Measurements from ENCODE around the gene TMEM184A.

Gene TMEM184A

DNA sequence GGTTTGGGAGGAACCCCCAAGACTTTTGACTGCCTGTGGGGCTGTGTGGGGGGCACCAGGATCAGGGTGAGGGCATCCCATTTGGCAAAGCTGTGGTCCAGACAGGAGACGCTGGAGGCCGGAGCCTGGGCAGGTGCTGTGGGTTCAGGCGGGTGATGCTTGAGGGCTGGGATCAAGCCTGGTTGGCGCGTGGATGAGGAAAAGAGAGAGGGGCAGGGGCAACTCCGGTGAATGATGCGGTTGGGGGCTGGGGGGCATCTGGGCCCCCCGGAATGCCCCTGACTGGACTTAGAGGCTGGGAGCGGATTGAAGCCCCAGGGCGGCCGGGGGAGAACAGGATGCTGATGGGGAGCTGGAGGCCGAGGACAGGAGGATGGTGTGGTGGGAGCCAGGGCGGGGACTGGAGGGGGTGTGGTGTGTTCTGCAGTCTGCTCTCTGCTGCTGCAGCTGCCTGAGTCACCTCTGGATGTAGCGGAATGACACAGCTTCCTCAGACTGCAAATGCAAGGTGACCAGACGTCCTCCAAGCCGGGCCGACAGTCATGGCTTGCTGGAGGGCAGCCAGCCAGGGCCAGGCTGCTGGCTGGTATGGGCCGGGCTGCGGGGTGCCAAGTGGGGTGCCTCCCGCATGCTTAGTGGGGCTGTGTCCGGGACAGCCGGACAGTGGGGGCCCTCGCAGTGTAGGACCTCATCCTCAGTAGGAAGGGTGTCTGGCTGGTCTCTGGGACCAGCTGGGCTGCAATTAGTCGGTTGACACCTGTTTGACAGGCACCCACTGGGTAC is 22.3 kb downstream of the TMEM184A start:
- no peak overlapping the region for H3K4me3 ChIP-seq (ENCODE audit: low read length)
- H3K9ac ChIP-seq (ENCODE audit: low read depth, low read length): 0 out of 2 replicates have a peak overlapping the region, but pooled peaks have one; percentile 21
- no peak overlapping the region for H3K27ac ChIP-seq (ENCODE audit: low read length)
- H3K27me3 ChIP-seq (ENCODE audit: insufficient read depth, low read length): no peaks in the 10 kb centered on the region
- peaks cover 22% of the 10 kb centered on the region for H3K4me1 ChIP-seq (ENCODE audit: insufficient read depth, low read length)
- H3K36me3 ChIP-seq (ENCODE audit: insufficient read depth, low read depth, low read length): no peaks in the 10 kb centered on the region
- no peaks in the 10 kb centered on the region for H3K9me3 ChIP-seq (ENCODE audit: insufficient read depth, low read depth, low read length)

- Histone ChIP-seq H3K36me3 (ENCODE audit: insufficient read depth, low read depth, low read length) (no peaks in the 10 kb centered on the region), H3K9me3 (ENCODE audit: insufficient read depth, low read depth, low read length) (no peaks in the 10 kb centered on the region), H3K4me1 (ENCODE audit: insufficient read depth, low read length) (peaks cover 22% of the 10 kb centered on the region), H3K4me3 (ENCODE audit: low read length) (no peak overlapping the region), H3K27ac (ENCODE audit: low read length) (no peak overlapping the region), H3K9ac (ENCODE audit: low read depth, low read length) (0 out of 2 replicates have a peak overlapping the region, but pooled peaks have one; percentile 21), H3K27me3 (ENCODE audit: insufficient read depth, low read length) (no peaks in the 10 kb centered on the region)
Observed at GRCh38 chr7:1533255-1533546, 22.8 kb downstream of the TMEM184A start.

DNA sequence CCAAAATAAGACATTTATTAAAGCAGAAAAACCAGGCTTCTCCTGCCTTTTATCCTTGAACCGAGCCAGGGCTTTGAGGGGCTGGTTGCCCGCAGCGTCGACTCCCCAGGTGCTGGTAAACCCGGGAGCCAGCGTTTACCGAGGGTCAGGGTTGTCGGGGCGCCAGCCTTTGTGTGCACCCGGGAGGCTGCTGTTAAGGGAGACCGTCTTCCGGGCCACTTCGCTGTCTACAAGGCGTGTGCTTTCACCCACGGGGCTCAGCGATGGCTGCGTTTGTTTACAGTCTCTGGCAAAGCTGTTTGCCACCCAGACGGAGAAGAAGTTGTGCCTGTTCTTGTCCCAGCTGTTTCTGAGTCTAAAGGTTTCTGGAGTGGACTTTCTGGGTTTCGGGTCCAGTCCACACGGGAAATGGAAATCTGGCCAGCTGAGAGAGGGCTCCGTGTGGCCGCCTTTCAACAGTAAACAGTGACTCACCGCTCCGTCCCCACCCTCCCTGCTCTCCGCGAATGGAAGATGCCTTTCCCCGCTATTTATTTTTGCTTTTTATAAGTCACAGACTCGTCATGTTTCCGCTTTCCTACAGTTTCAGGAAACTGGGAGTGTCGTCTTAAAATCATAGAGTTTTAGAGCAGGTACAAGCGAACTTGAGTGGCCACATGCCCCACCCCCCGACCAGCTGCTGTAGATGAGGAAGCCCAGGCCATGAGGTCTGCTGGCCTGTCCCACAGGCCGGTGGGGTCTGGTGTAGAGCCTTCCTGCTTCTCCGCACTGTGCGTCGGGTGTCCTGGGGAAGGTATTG is 23.4 kb downstream of the TMEM184A start:
- Histone ChIP-seq H3K4me1 (ENCODE audit: insufficient read depth, low read length) (peaks cover 19% of the 10 kb centered on the region), H3K27ac (ENCODE audit: low read length) (no peak overlapping the region), H3K9ac (ENCODE audit: low read depth, low read length) (0 out of 2 replicates have a peak overlapping the region, but pooled peaks have one; percentile 21)

GRCh38 chr7:1531979-1532455 is 24.0 kb downstream of the TMEM184A start:
- no peak overlapping the region for H3K9ac ChIP-seq (ENCODE audit: low read depth, low read length)
- H3K4me3 ChIP-seq (ENCODE audit: low read length): peak overlapping the region; percentile 51
- H3K27me3 ChIP-seq (ENCODE audit: insufficient read depth, low read length): no peaks in the 10 kb centered on the region
- H3K4me1 ChIP-seq (ENCODE audit: insufficient read depth, low read length): peaks cover 15% of the 10 kb centered on the region
- H3K36me3 ChIP-seq (ENCODE audit: insufficient read depth, low read depth, low read length): no peaks in the 10 kb centered on the region
- H3K9me3 ChIP-seq (ENCODE audit: insufficient read depth, low read depth, low read length): no peaks in the 10 kb centered on the region
- H3K27ac ChIP-seq (ENCODE audit: low read length): no peak overlapping the region

More for the DNA sequence above, 23.4 kb downstream of the TMEM184A start:
- Histone ChIP-seq H3K4me3 (ENCODE audit: low read length) (peak overlapping the region; percentile 51), H3K9me3 (ENCODE audit: insufficient read depth, low read depth, low read length) (no peaks in the 10 kb centered on the region), H3K27me3 (ENCODE audit: insufficient read depth, low read length) (no peaks in the 10 kb centered on the region), H3K36me3 (ENCODE audit: insufficient read depth, low read depth, low read length) (no peaks in the 10 kb centered on the region)

GRCh38 chr7:1531263-1531978 is 24.6 kb downstream of the TMEM184A start:
- Histone ChIP-seq H3K36me3 (ENCODE audit: insufficient read depth, low read depth, low read length) (no peaks in the 10 kb centered on the region), H3K9ac (ENCODE audit: low read depth, low read length) (no peak overlapping the region), H3K27me3 (ENCODE audit: insufficient read depth, low read length) (no peaks in the 10 kb centered on the region), H3K4me3 (ENCODE audit: low read length) (peak overlapping the region; percentile 51), H3K4me1 (ENCODE audit: insufficient read depth, low read length) (peaks cover 9% of the 10 kb centered on the region), H3K27ac (ENCODE audit: low read length) (no peak overlapping the region), H3K9me3 (ENCODE audit: insufficient read depth, low read depth, low read length) (no peaks in the 10 kb centered on the region)

GRCh38 chr7:1530946-1531262 is 25.1 kb downstream of the TMEM184A start:
- Histone ChIP-seq H3K9me3 (ENCODE audit: insufficient read depth, low read depth, low read length) (no peaks in the 10 kb centered on the region), H3K27ac (ENCODE audit: low read length) (no peak overlapping the region)

DNA sequence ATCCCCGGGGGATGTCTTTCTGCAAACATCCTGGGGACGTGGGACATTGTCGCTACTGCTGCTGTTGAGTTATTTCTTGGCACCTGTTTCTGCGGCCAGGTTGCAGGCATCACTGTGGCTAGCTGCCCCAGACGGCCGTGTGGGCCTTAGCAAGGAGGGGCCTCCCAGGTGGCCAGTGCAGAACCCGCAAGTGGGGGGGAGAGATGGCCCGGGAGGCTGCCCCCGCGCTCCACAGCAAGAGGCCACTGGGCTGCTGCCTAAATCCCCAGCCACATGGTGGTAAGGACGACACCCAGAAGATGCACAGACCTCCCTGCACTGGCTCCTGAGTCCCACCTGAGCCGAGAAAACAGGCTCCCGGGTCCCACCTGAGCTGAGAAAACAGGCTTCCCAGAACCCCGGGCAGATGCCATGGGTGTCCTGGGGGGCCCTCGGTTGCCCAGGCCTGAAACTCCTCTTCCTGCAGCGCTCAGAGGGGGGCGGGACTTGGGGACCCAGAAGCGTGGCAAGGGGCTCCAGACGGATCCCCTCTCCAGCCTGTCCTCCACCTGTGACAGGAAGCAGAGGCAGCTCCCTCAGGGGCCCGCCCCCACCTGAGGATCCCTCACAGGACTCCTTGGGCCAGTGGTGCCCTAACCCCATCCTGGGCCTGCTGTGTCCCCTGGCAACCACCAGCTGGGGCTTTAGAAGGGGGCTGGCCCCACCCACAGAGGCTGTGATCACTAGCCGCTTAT is 26.5 kb downstream of the TMEM184A start:
- peaks cover 8% of the 10 kb centered on the region for H3K4me1 ChIP-seq (ENCODE audit: insufficient read depth, low read length)
- H3K4me3 ChIP-seq (ENCODE audit: low read length): peak overlapping the region; percentile 57; the same call in 1 of the 2 replicates
- no peaks in the 10 kb centered on the region for H3K9me3 ChIP-seq (ENCODE audit: insufficient read depth, low read depth, low read length)
- no peaks in the 10 kb centered on the region for H3K27me3 ChIP-seq (ENCODE audit: insufficient read depth, low read length)
- no peak overlapping the region for H3K27ac ChIP-seq (ENCODE audit: low read length)
- H3K9ac ChIP-seq (ENCODE audit: low read depth, low read length): no peak overlapping the region
- no peaks in the 10 kb centered on the region for H3K36me3 ChIP-seq (ENCODE audit: insufficient read depth, low read depth, low read length)

More at GRCh38 chr7:1530946-1531262, 25.1 kb downstream of the TMEM184A start:
- Histone ChIP-seq H3K27me3 (ENCODE audit: insufficient read depth, low read length) (no peaks in the 10 kb centered on the region), H3K4me3 (ENCODE audit: low read length) (peak overlapping the region; percentile 51; the same call in 1 of the 2 replicates), H3K9ac (ENCODE audit: low read depth, low read length) (no peak overlapping the region), H3K36me3 (ENCODE audit: insufficient read depth, low read depth, low read length) (no peaks in the 10 kb centered on the region), H3K4me1 (ENCODE audit: insufficient read depth, low read length) (peaks cover 8% of the 10 kb centered on the region)

GRCh38 chr7:1526271-1526754 is 29.7 kb downstream of the TMEM184A start:
- no peaks in the 10 kb centered on the region for H3K27me3 ChIP-seq (ENCODE audit: insufficient read depth, low read length)
- no peak overlapping the region for H3K27ac ChIP-seq (ENCODE audit: low read length)
- H3K9me3 ChIP-seq (ENCODE audit: insufficient read depth, low read depth, low read length): no peaks in the 10 kb centered on the region
- no peaks in the 10 kb centered on the region for H3K36me3 ChIP-seq (ENCODE audit: insufficient read depth, low read depth, low read length)
- no peaks in the 10 kb centered on the region for H3K4me1 ChIP-seq (ENCODE audit: insufficient read depth, low read length)
- no peak overlapping the region for H3K9ac ChIP-seq (ENCODE audit: low read depth, low read length)
- H3K4me3 ChIP-seq (ENCODE audit: low read length): no peak overlapping the region

- no peaks in the 10 kb centered on the region for H3K9me3 ChIP-seq (ENCODE audit: insufficient read depth, low read depth, low read length)
- H3K27me3 ChIP-seq (ENCODE audit: insufficient read depth, low read length): no peaks in the 10 kb centered on the region
- H3K4me3 ChIP-seq (ENCODE audit: low read length): no peak overlapping the region
- H3K27ac ChIP-seq (ENCODE audit: low read length): no peak overlapping the region
- H3K36me3 ChIP-seq (ENCODE audit: insufficient read depth, low read depth, low read length): no peaks in the 10 kb centered on the region
- H3K9ac ChIP-seq (ENCODE audit: low read depth, low read length): no peak overlapping the region
- H3K4me1 ChIP-seq (ENCODE audit: insufficient read depth, low read length): no peaks in the 10 kb centered on the region
Observed at GRCh38 chr7:1525409-1525808, 30.6 kb downstream of the TMEM184A start.

DNA sequence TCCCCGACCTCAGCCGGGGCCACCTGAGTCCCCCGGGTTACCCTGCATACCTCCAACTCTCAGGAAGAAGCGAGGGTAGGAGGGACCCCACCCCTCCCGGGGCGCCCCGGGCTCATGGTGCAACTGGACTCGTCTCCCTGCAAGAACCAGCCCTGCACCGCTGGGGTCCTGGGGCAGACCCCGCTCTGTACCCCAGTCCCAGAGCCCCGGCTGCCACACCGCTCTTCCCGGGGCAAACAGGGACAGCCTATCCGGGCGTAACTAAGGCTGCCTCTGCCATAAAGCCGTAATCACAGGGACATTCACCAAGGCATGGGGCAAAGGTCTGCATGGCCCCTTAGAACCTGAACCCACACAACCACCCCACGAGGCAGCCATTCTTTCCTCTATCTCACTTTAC is 32.2 kb downstream of the TMEM184A start:
- H3K9ac ChIP-seq (ENCODE audit: low read depth, low read length): no peak overlapping the region
- no peaks in the 10 kb centered on the region for H3K27me3 ChIP-seq (ENCODE audit: insufficient read depth, low read length)
- H3K36me3 ChIP-seq (ENCODE audit: insufficient read depth, low read depth, low read length): no peaks in the 10 kb centered on the region
- H3K4me3 ChIP-seq (ENCODE audit: low read length): no peak overlapping the region
- H3K4me1 ChIP-seq (ENCODE audit: insufficient read depth, low read length): no peaks in the 10 kb centered on the region
- no peak overlapping the region for H3K27ac ChIP-seq (ENCODE audit: low read length)
- no peaks in the 10 kb centered on the region for H3K9me3 ChIP-seq (ENCODE audit: insufficient read depth, low read depth, low read length)

DNA sequence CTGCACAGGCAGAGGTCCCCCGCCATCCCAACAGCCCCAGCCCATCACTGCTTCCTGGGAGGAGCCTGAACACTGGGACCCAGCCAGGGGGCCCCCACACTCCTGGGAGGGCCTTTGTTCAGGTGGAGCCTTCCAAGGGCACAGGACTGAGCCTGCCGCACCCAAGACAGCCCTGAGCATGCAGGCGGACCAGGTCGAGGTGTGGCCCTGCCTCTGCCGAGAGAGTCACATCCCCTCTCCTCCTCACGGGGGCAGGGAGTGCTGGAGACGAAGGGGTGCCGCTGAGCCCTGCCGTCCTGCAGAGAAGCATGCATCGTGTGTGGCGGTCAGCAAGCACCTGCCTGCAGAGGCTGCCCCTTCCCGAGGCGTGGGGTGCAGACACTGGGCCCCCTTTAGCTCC is 32.8 kb downstream of the TMEM184A start:
- no peak overlapping the region for H3K27ac ChIP-seq (ENCODE audit: low read length)
- H3K36me3 ChIP-seq (ENCODE audit: insufficient read depth, low read depth, low read length): no peaks in the 10 kb centered on the region
- no peak overlapping the region for H3K4me3 ChIP-seq (ENCODE audit: low read length)
- H3K27me3 ChIP-seq (ENCODE audit: insufficient read depth, low read length): no peaks in the 10 kb centered on the region
- H3K9me3 ChIP-seq (ENCODE audit: insufficient read depth, low read depth, low read length): no peaks in the 10 kb centered on the region
- no peak overlapping the region for H3K9ac ChIP-seq (ENCODE audit: low read depth, low read length)
- H3K4me1 ChIP-seq (ENCODE audit: insufficient read depth, low read length): no peaks in the 10 kb centered on the region
